IMR-90 (cell line): ENCODE data around the gene SEPTIN5. TPM values are rescaled to one million over a fixed set of nuclear protein-coding genes. Genes with fewer than 3 reads are reported as not detected.

Source experiments
- CTCF ChIP-seq: conservative IDR thresholded peaks from 2 replicates; pipeline ENCODE4 v1.5.1; 2012; ENCODE audit warnings: mild to moderate bottlenecking, low read depth, low read length, improper control_type of control experiment
- polyA plus RNA-seq, 3 experiments: library from polyadenylated mRNA; depleted of rRNA; stranded (reverse); fragments of >200 nt; gene quantifications; 2 replicates each; pipeline ENCODE4 v1.2.3, GENCODE V29; 2012; ENCODE audit warnings: low replicate concordance in 1 of 3
- total RNA-seq: library from RNA; depleted of rRNA; stranded (reverse); fragments of >200 nt; gene quantifications from 2 replicates; pipeline ENCODE4 v1.2.3, GENCODE V29; 2012

Gene SEPTIN5
- total and polyA plus RNA-seq, 2 of the 4 experiments (the other 2 are of a cell fraction): 16.8 to 20.7 TPM

- peak; percentile 97 for TF ChIP-seq CTCF
Observed at GRCh38 chr22:19730655-19731360, 16.5 kb downstream of the SEPTIN5 start (continued).
